Fibroblast of lung (primary cell): Measurements from ENCODE around the gene WDR75. TPM values are rescaled to one million over a fixed set of nuclear protein-coding genes. Genes with fewer than 3 reads are reported as not detected.

Experiments
- DNase-seq, 2 donors: peaks; one replicate each; pipeline versions ENCODE4 v3.0.0 to v3.0.0-alpha.2; 2010; ENCODE audit warnings: low read depth in 2 of 2
- H2AFZ ChIP-seq: 2 replicates; pipeline ENCODE4 v1.5.1; 2012; ENCODE audit warnings: low read length, control low read depth, inconsistent platforms
- H3K27ac ChIP-seq: 2 replicates; pipeline ENCODE4 v1.5.1; 2011; ENCODE audit warnings: low read length, control low read depth; ENCODE audit not compliant: insufficient read depth
- H3K27me3 ChIP-seq: 2 replicates; pipeline ENCODE4 v1.5.1; 2011; ENCODE audit warnings: mild to moderate bottlenecking, low read length; ENCODE audit not compliant: control insufficient read depth, insufficient read depth
- H3K36me3 ChIP-seq: 2 replicates; pipeline ENCODE4 v1.5.1; 2011; ENCODE audit warnings: low read length; ENCODE audit not compliant: control insufficient read depth, insufficient read depth
- H3K4me1 ChIP-seq: 2 replicates; pipeline ENCODE4 v1.5.1; 2011; ENCODE audit warnings: low read length; ENCODE audit not compliant: control insufficient read depth, insufficient read depth; ENCODE audit errors: extremely low read depth
- H3K4me2 ChIP-seq: 2 replicates; pipeline ENCODE4 v1.5.1; 2011; ENCODE audit warnings: low read length, control low read depth; ENCODE audit not compliant: insufficient read depth; ENCODE audit errors: extremely low read depth
- H3K4me3 ChIP-seq, 4 experiments: fragments of 200-600 bp in 1 of 4; sonication (generic) in 1 of 4; replicated peaks in 1 of 4; 2 replicates each; pipeline ENCODE4 v1.5.1; 2011 to 2016; ENCODE audit warnings: low read length in 4 of 4, low read depth in 3 of 4, mild to moderate bottlenecking in 3 of 4, control low read depth in 2 of 4, inconsistent platforms in 1 of 4, mixed read lengths in 1 of 4; ENCODE audit not compliant: insufficient read depth in 1 of 4; ENCODE audit errors: control extremely low read depth in 1 of 4
- H3K79me2 ChIP-seq: 2 replicates; pipeline ENCODE4 v1.5.1; 2012; ENCODE audit warnings: mild to moderate bottlenecking, low read length, inconsistent platforms; ENCODE audit not compliant: control insufficient read depth, insufficient read depth
- H3K9ac ChIP-seq: 2 replicates; pipeline ENCODE4 v1.5.1; 2011; ENCODE audit warnings: mild to moderate bottlenecking, low read length, control low read depth; ENCODE audit not compliant: insufficient read depth
- H3K9me3 ChIP-seq: 2 replicates; pipeline ENCODE4 v1.5.1; 2012; ENCODE audit warnings: low read depth, low read length; ENCODE audit not compliant: control insufficient read depth, insufficient read depth
- H4K20me1 ChIP-seq: 2 replicates; pipeline ENCODE4 v1.5.1; 2011; ENCODE audit warnings: low read length; ENCODE audit not compliant: control insufficient read depth, insufficient read depth; ENCODE audit errors: extremely low read depth
- CTCF ChIP-seq, 2 donors: IDR thresholded peaks in 1 of 2; conservative IDR thresholded peaks in 1 of 2; 1 replicate in 1 of 2; 2 replicates in 1 of 2; pipeline ENCODE4 v1.5.1; 2011 to 2012; ENCODE audit warnings: low read length in 2 of 2, control low read depth in 1 of 2, inconsistent platforms in 1 of 2, low read depth in 1 of 2, mild to moderate bottlenecking in 1 of 2
- EZH2 ChIP-seq: IDR thresholded peaks from 2 replicates; pipeline ENCODE4 v1.5.1; 2012; ENCODE audit warnings: low read length, control low read depth, mild to moderate bottlenecking; ENCODE audit errors: missing control alignments
- polyA plus RNA-seq, 2 donors: library from polyadenylated mRNA; depleted of rRNA in 1 of 2; stranded (reverse) in 1 of 2; unstranded in 1 of 2; fragments of >200 nt; gene quantifications; 2 replicates each; pipeline ENCODE4 v1.2.1, GENCODE V29; 2011 to 2012; ENCODE audit warnings: missing spikeins in 1 of 2
- total RNA-seq: library from RNA; depleted of rRNA; stranded (reverse); fragments of >200 nt; gene quantifications from 2 replicates; pipeline ENCODE4 v1.2.1, GENCODE V29; 2014

WDR75 gene
- total and polyA plus RNA-seq, 2 donors (not counting 1 experiment from before 2014, with no cell fraction given), result 33.9 to 54.0 TPM

DNA sequence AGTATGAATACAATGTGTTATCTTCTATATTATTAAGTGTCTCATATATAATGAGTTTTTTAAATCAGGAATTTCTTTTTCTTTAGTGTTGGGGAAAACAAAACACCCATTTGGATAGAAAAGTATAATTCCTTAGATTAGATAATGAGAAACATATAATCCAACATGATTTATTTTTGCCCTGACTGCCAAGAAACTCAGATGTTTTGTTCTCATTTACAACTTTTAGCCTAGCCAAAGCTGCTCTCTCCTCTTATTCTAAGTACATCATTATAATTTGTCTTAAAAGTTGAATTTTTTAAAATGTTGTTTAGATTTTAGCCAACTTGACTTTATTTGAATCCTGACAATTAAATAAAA, 70.7 kb downstream of the WDR75 start:
- H3K79me2 ChIP-seq, result no peaks in the 10 kb centered on the region

DNA sequence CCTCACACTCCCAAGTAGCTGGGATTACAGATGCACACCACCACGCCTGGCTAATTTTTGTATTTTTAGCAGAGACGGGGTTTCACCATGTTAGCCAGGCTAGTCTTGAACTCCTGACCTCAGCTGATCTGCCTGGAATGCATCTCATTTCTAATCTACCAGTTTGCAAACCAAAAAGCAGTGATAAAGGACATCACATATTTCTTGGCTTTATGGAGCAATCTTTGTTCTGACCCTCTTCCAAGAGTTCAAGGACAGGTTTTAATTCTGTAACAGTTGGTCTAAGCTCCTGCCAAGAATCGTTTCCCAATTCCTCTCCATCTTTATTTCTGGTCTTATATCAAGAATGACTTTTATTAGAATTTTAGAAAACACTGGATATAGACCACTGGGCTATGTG, 71.6 kb downstream of the WDR75 start:
- no peak for DNase-seq
- Histone ChIP-seq H3K79me2 (no peaks in the 10 kb centered on the region), H2AFZ (no peak overlapping the region), H3K36me3 (no peaks in the 10 kb centered on the region), H3K9me3 (no peaks in the 10 kb centered on the region), H3K27ac (no peak overlapping the region), H3K4me2 (no peak overlapping the region), H3K4me3 (no peak overlapping the region), H3K27me3 (no peaks in the 10 kb centered on the region), H3K9ac (no peak overlapping the region), H3K4me1 (no peaks in the 10 kb centered on the region), H4K20me1 (no peaks in the 10 kb centered on the region)
- no peak for TF ChIP-seq CTCF (conservative IDR thresholded peaks at IDR 0.05 in 1 of 2, IDR thresholded peaks at IDR 0.05 in 1 of 2; ENCODE audit: low read depth in 1 of 2, low read length in 2 of 2)
- TF ChIP-seq EZH2, result no peak

More for the DNA sequence above, 70.7 kb downstream of the WDR75 start:
- H3K9ac ChIP-seq, result no peak overlapping the region
- H3K4me2 ChIP-seq, result no peak overlapping the region
- no peak overlapping the region for H3K4me3 ChIP-seq
- DNase-seq, result no peak
- no peak for TF ChIP-seq EZH2
- no peak for TF ChIP-seq CTCF (conservative IDR thresholded peaks at IDR 0.05 in 1 of 2, IDR thresholded peaks at IDR 0.05 in 1 of 2; ENCODE audit: low read depth in 1 of 2, low read length in 2 of 2)
- H3K36me3 ChIP-seq, result no peaks in the 10 kb centered on the region
- H3K27ac ChIP-seq, result no peak overlapping the region
- no peaks in the 10 kb centered on the region for H3K9me3 ChIP-seq
- no peaks in the 10 kb centered on the region for H4K20me1 ChIP-seq
- H3K4me1 ChIP-seq, result no peaks in the 10 kb centered on the region
- no peaks in the 10 kb centered on the region for H3K27me3 ChIP-seq
- no peak overlapping the region for H2AFZ ChIP-seq

GRCh38 chr2:189514104-189514503, 72.8 kb downstream of the WDR75 start:
- H4K20me1 ChIP-seq, result no peaks in the 10 kb centered on the region
- H3K27me3 ChIP-seq, result no peaks in the 10 kb centered on the region
- no peaks in the 10 kb centered on the region for H3K36me3 ChIP-seq
- TF ChIP-seq CTCF (conservative IDR thresholded peaks at IDR 0.05 in 1 of 2, IDR thresholded peaks at IDR 0.05 in 1 of 2; ENCODE audit: low read depth in 1 of 2, low read length in 2 of 2) (no peak), EZH2 (no peak)
- H3K9me3 ChIP-seq, result no peaks in the 10 kb centered on the region
- H3K9ac ChIP-seq, result no peak overlapping the region
- no peak for DNase-seq
- no peak overlapping the region for H3K4me2 ChIP-seq
- H3K4me1 ChIP-seq, result no peaks in the 10 kb centered on the region
- H3K4me3 ChIP-seq, result no peak overlapping the region
- no peak overlapping the region for H2AFZ ChIP-seq
- no peaks in the 10 kb centered on the region for H3K79me2 ChIP-seq
- H3K27ac ChIP-seq, result no peak overlapping the region
